IMR-90 (cell line): ENCODE measurements around the gene SH2B2. TPM values are rescaled to one million over a fixed set of nuclear protein-coding genes. Genes with fewer than 3 reads are reported as not detected.

Experiments
- ATAC-seq: fragments of 200-7000 bp; cut with Tn5 transposase; 2 replicates; pipeline ENCODE4 v1.9.1; 2020; ENCODE audit warnings: low read depth, mild to moderate bottlenecking, moderate library complexity
- BruUV-seq: library from RNA; stranded (reverse); fragments of 400-500 nt; replicated peaks from 2 replicates; lab custom pipeline; 2021; lab: Mats Ljungman, UMichigan
- CTCF ChIA-PET: fragments of 300-600 bp; formaldehyde crosslinking; extraction: SDS; loops from one replicate; lab custom pipeline; 2021; ENCODE audit warnings: antibody characterized with exemption; lab: Yijun Ruan, JAX
- POLR2A ChIA-PET: fragments of 300-600 bp; sonication (Branson Sonifier 250); formaldehyde crosslinking; loops from one replicate; lab custom pipeline; 2022; ENCODE audit warnings: antibody characterized with exemption; ENCODE audit not compliant: unreplicated experiment; lab: Charles Lee
- DNase-seq: peaks from one replicate; pipeline ENCODE4 v3.0.0; 2013
- H2AFZ ChIP-seq: replicated peaks from 2 replicates; pipeline ENCODE3; 2013; ENCODE audit warnings: low read length, mild to moderate bottlenecking; ENCODE audit not compliant: poor library complexity
- H2AK5ac ChIP-seq: 2 replicates; pipeline ENCODE4 v1.6.1; 2013; ENCODE audit warnings: low read depth, low read length, inconsistent platforms
- H2AK9ac ChIP-seq: replicated peaks from 2 replicates; pipeline ENCODE3; 2013; ENCODE audit warnings: mild to moderate bottlenecking, low read depth, low read length, moderate library complexity; ENCODE audit not compliant: poor library complexity
- H2BK120ac ChIP-seq: 2 replicates; pipeline ENCODE4 v1.6.1; 2013; ENCODE audit warnings: low read depth, low read length, inconsistent platforms
- H2BK15ac ChIP-seq: 3 replicates; pipeline ENCODE4 v1.6.1; 2013; ENCODE audit warnings: low read depth, low read length, inconsistent platforms
- H2BK20ac ChIP-seq: 2 replicates; pipeline ENCODE4 v1.6.1; 2013; ENCODE audit warnings: low read depth, mild to moderate bottlenecking, inconsistent platforms, low read length, moderate library complexity
- H2BK5ac ChIP-seq: 2 replicates; pipeline ENCODE4 v1.6.1; 2013; ENCODE audit warnings: mild to moderate bottlenecking, low read depth, low read length, inconsistent platforms; ENCODE audit not compliant: poor library complexity, severe bottlenecking
- H3K14ac ChIP-seq: replicated peaks from 2 replicates; pipeline ENCODE4 v1.6.1; 2013; ENCODE audit warnings: low read depth, low read length, inconsistent platforms
- H3K18ac ChIP-seq: 2 replicates; pipeline ENCODE4 v1.6.1; 2013; ENCODE audit warnings: low read depth, low read length, control low read depth
- H3K23ac ChIP-seq: 2 replicates; pipeline ENCODE4 v1.6.1; 2013; ENCODE audit warnings: low read depth, low read length, inconsistent platforms
- H3K27ac ChIP-seq: 2 replicates; pipeline ENCODE4 v1.5.1; 2013; ENCODE audit warnings: mild to moderate bottlenecking, control low read depth, low read length; ENCODE audit not compliant: insufficient read depth
- H3K27me3 ChIP-seq: 2 replicates; pipeline ENCODE4 v1.6.1; 2013; ENCODE audit warnings: low read length; ENCODE audit not compliant: control insufficient read depth, insufficient read depth
- H3K36me3 ChIP-seq: 2 replicates; pipeline ENCODE4 v1.6.1; 2013; ENCODE audit warnings: low read length, mixed read lengths; ENCODE audit not compliant: control insufficient read depth, insufficient read depth
- H3K4ac ChIP-seq: 2 replicates; pipeline ENCODE4 v1.6.1; 2013; ENCODE audit warnings: low read depth, low read length, inconsistent platforms
- H3K4me1 ChIP-seq: 2 replicates; pipeline ENCODE4 v1.6.1; 2013; ENCODE audit warnings: low read length, mixed read lengths; ENCODE audit not compliant: control insufficient read depth, insufficient read depth
- H3K4me2 ChIP-seq: 2 replicates; pipeline ENCODE4 v1.6.1; 2013; ENCODE audit warnings: low read depth, mild to moderate bottlenecking, control low read depth, low read length, moderate library complexity
- H3K4me3 ChIP-seq: 2 replicates; pipeline ENCODE4 v1.5.1; 2013; ENCODE audit warnings: low read depth, mild to moderate bottlenecking, control low read depth, low read length, moderate library complexity; ENCODE audit not compliant: insufficient read depth
- H3K56ac ChIP-seq: 2 replicates; pipeline ENCODE4 v1.6.1; 2013; ENCODE audit warnings: low read length, inconsistent platforms; ENCODE audit not compliant: insufficient read depth; ENCODE audit errors: extremely low read depth
- H3K79me1 ChIP-seq, 2 experiments: 2 replicates each; pipeline ENCODE4 v1.6.1; 2013; ENCODE audit warnings: low read length in 2 of 2, inconsistent platforms in 1 of 2, low read depth in 1 of 2
- H3K9ac ChIP-seq: 2 replicates; pipeline ENCODE4 v1.6.1; 2013; ENCODE audit warnings: low read depth, low read length, control low read depth
- H3K9me1 ChIP-seq: 2 replicates; pipeline ENCODE4 v1.6.1; 2013; ENCODE audit warnings: low read length, inconsistent platforms; ENCODE audit not compliant: insufficient read depth
- H3K9me3 ChIP-seq: 2 replicates; pipeline ENCODE4 v1.6.1; 2013; ENCODE audit warnings: low read length; ENCODE audit not compliant: control insufficient read depth, insufficient read depth
- H4K20me1 ChIP-seq: 2 replicates; pipeline ENCODE4 v1.6.1; 2013; ENCODE audit warnings: low read length, inconsistent platforms; ENCODE audit not compliant: insufficient read depth
- H4K5ac ChIP-seq: 2 replicates; pipeline ENCODE4 v1.6.1; 2013; ENCODE audit warnings: mild to moderate bottlenecking, low read depth, low read length, control low read depth
- H4K8ac ChIP-seq, 2 experiments: 2 replicates each; pipeline ENCODE4 v1.6.1; 2013; ENCODE audit warnings: low read depth in 2 of 2, low read length in 2 of 2, control low read depth in 1 of 2, inconsistent platforms in 1 of 2
- H4K91ac ChIP-seq: 2 replicates; pipeline ENCODE4 v1.6.1; 2013; ENCODE audit warnings: low read depth, low read length, inconsistent platforms; ENCODE audit not compliant: insufficient read depth
- BHLHE40 ChIP-seq: fragments of 150-350 bp; IDR thresholded peaks from 2 replicates; pipeline ENCODE4 v1.6.1; 2016; ENCODE audit warnings: mild to moderate bottlenecking, low read depth, low read length
- CEBPB ChIP-seq: IDR thresholded peaks from 2 replicates; pipeline ENCODE4 v1.6.1; 2012; ENCODE audit warnings: low read depth, low read length, improper control_type of control experiment
- CTCF ChIP-seq: conservative IDR thresholded peaks from 2 replicates; pipeline ENCODE4 v1.5.1; 2012; ENCODE audit warnings: mild to moderate bottlenecking, low read depth, low read length, improper control_type of control experiment
- ELK1 ChIP-seq: fragments of 150-350 bp; IDR thresholded peaks from 2 replicates; pipeline ENCODE4 v1.6.1; 2016; ENCODE audit warnings: low read depth, mild to moderate bottlenecking, low read length, moderate library complexity, borderline replicate concordance
- NFE2L2 ChIP-seq: fragments of 150-350 bp; IDR thresholded peaks from 2 replicates; pipeline ENCODE4 v1.6.1; 2016; ENCODE audit warnings: low read depth, mild to moderate bottlenecking, low read length
- RCOR1 ChIP-seq: IDR thresholded peaks from 2 replicates; pipeline ENCODE4 v1.6.1; 2012; ENCODE audit warnings: mild to moderate bottlenecking, low read length, improper control_type of control experiment; ENCODE audit not compliant: insufficient replicate concordance
- SMC3 ChIP-seq: fragments of 150-350 bp; IDR thresholded peaks from 2 replicates; pipeline ENCODE4 v1.6.1; 2016; ENCODE audit warnings: low read depth, mild to moderate bottlenecking, antibody characterized with exemption, low read length, moderate library complexity
- USF2 ChIP-seq: fragments of 150-350 bp; IDR thresholded peaks from 2 replicates; pipeline ENCODE4 v1.6.1; 2017; ENCODE audit warnings: mild to moderate bottlenecking, antibody characterized with exemption, low read length, low read depth
- WGBS, 2 experiments: methylation state at CpG; one replicate each; pipeline versions ENCODE4 v1.1.5 to v1.1.7; 2013; ENCODE audit warnings: missing lambda C conversion rate in 2 of 2; ENCODE audit not compliant: insufficient read length in 1 of 2; ENCODE audit errors: extremely low coverage in 2 of 2; 5-methylcytosine and 5-hydroxymethylcytosine counted together
- dilution Hi-C: fragments of 300-500 bp; cut with HindIII; formaldehyde crosslinking; loops from one replicate; pipeline ENCODE4 v1.14.3; 2018; ENCODE audit warnings: low sequenced_read_pairs; ENCODE audit not compliant: unreplicated experiment
- in situ Hi-C: fragments of 300-500 bp; cut with MboI; formaldehyde crosslinking; loops from 3 replicates; pipeline ENCODE4 v1.14.3; 2019; ENCODE audit warnings: low sequenced_read_pairs, inconsistent platforms, mixed read lengths
- intact Hi-C: fragments of 100-400 bp; cut with micrococcal nuclease; formaldehyde crosslinking; loops from 2 replicates; pipeline ENCODE4 v1.10.0; 2022
- polyA plus RNA-seq, 3 experiments: library from polyadenylated mRNA; depleted of rRNA; stranded (reverse); fragments of >200 nt; gene quantifications; 2 replicates each; pipeline ENCODE4 v1.2.3, GENCODE V29; 2012; ENCODE audit warnings: low replicate concordance in 1 of 3
- total RNA-seq: library from RNA; depleted of rRNA; stranded (reverse); fragments of >200 nt; gene quantifications from 2 replicates; pipeline ENCODE4 v1.2.3, GENCODE V29; 2012

Gene SH2B2
- total and polyA plus RNA-seq, 2 of the 4 experiments (the other 2 are of a cell fraction): 0.36 to 0.99 TPM

GRCh38 chr7:102303669-102304422 is 17.2 kb downstream of the SH2B2 start:
- no peak for TF ChIP-seq USF2
- no peak for TF ChIP-seq SMC3
- no peak for TF ChIP-seq RCOR1
- TF ChIP-seq CTCF: no peak
- no peak for TF ChIP-seq NFE2L2
- no peak for TF ChIP-seq BHLHE40
- no peak for TF ChIP-seq ELK1
- TF ChIP-seq CEBPB: no peak
- POLR2A ChIA-PET: no interaction called here
- H3K56ac ChIP-seq: no peak overlapping the region
- H3K14ac ChIP-seq: no peak overlapping the region
- no peak for DNase-seq
- BruUV-seq: no TSS peak
- no peaks in the 10 kb centered on the region for H3K9me3 ChIP-seq
- dilution Hi-C loops: no loop called here
- H2BK120ac ChIP-seq: no peak overlapping the region
- ATAC-seq: no peak
- no peak overlapping the region for H2BK15ac ChIP-seq
- no peak overlapping the region for H3K18ac ChIP-seq
- WGBS, 2 experiments: 81% methylated on average over 7 of the region's 13 CpGs; no CpG with 5 or more reads in 1 of the 2 experiments
- peak overlapping the region; percentile 26 for H2AK9ac ChIP-seq
- in situ Hi-C loops: no loop called here
- no peak overlapping the region for H3K4me3 ChIP-seq
- H3K4me2 ChIP-seq: no peak overlapping the region
- H4K5ac ChIP-seq: no peak overlapping the region
- H3K23ac ChIP-seq: no peak overlapping the region
- no peaks in the 10 kb centered on the region for H4K20me1 ChIP-seq
- H3K4me1 ChIP-seq: peaks cover 11% of the 10 kb centered on the region
- H3K79me1 ChIP-seq: 0 out of 4 replicates have a peak, but pooled peaks cover 0 to 8% of the 10 kb centered on the region in 2 experiments
- intact Hi-C loops: no loop called here
- no peak overlapping the region for H3K9ac ChIP-seq
- H3K27ac ChIP-seq: no peak overlapping the region
- no peak overlapping the region for H2BK5ac ChIP-seq
- no peak overlapping the region for H4K8ac ChIP-seq
- no peak overlapping the region for H2AFZ ChIP-seq
- H4K91ac ChIP-seq: no peak overlapping the region
- H3K27me3 ChIP-seq: no peaks in the 10 kb centered on the region; the same call in 1 of the 2 replicates
- H2AK5ac ChIP-seq: no peak overlapping the region
- no peak overlapping the region for H2BK20ac ChIP-seq
- peaks cover 20% of the 10 kb centered on the region for H3K9me1 ChIP-seq
- CTCF ChIA-PET: interaction anchor here (0.7 kb wide), 1 partner anchor 1783 kb away, joined by 3 read pairs; no protein-coding TSS in a partner anchor
- peaks cover under 1% of the 10 kb centered on the region; the same call in 1 of the 2 replicates for H3K36me3 ChIP-seq
- H3K4ac ChIP-seq: no peak overlapping the region
